Peyer's patch (tissue), 4 donors: ENCODE results near the gene COPS9.

Experiments
- CTCF ChIP-seq, 6 experiments: fragments of 450-650 bp in 4 of 6; fragments of 200-600 bp in 2 of 6; sonication (generic) in 1 of 6; IDR thresholded peaks; one replicate each; pipeline ENCODE4 v1.5.1; 2017 to 2019; ENCODE audit warnings: antibody characterized with exemption in 6 of 6, mild to moderate bottlenecking in 3 of 6, moderate library complexity in 1 of 6
- POLR2A ChIP-seq, 2 donors: fragments of 450-650 bp; IDR thresholded peaks; one replicate each; pipeline ENCODE4 v1.5.1; 2017; ENCODE audit warnings: antibody characterized with exemption in 2 of 2, mild to moderate bottlenecking in 2 of 2, moderate library complexity in 2 of 2

GRCh38 chr2:240161087-240161750 is 25.1 kb upstream of the COPS9 start:
- TF ChIP-seq CTCF (IDR thresholded peaks at IDR 0.05) (no peak), POLR2A (IDR thresholded peaks at IDR 0.05) (no peak)
